ENCODE data around the gene SLC26A3.

GRCh38 chr7:107838816-107839565, 36.0 kb upstream of the SLC26A3 start:
- TF ChIP-seq EP300 (IDR thresholded peaks at IDR 0.05; ENCODE audit: borderline replicate concordance): no peak
- TF ChIP-seq NFIC (IDR thresholded peaks at IDR 0.05): no peak
- TF ChIP-seq CEBPB (IDR thresholded peaks at IDR 0.05): no peak
